WERI-Rb-1 (cell line): Measurements from ENCODE around the gene WDR5.

Experiments
- DNase-seq: peaks from one replicate; pipeline ENCODE4 v3.0.0-alpha.2; 2020
- H3K27ac ChIP-seq: fragments of 250-450 bp; sonication (Bioruptor Pico); 2 replicates; pipeline ENCODE4 v1.5.1; 2020; ENCODE audit warnings: mild to moderate bottlenecking, moderate library complexity
- H3K27me3 ChIP-seq: fragments of 250-450 bp; sonication (Bioruptor Pico); 2 replicates; pipeline ENCODE4 v1.5.1; 2021; ENCODE audit warnings: mild to moderate bottlenecking, low read depth, moderate library complexity; ENCODE audit not compliant: insufficient read depth, severe bottlenecking
- H3K36me3 ChIP-seq: fragments of 250-450 bp; sonication (Bioruptor Pico); 2 replicates; pipeline ENCODE4 v1.5.1; 2020; ENCODE audit warnings: mild to moderate bottlenecking, moderate library complexity
- H3K4me3 ChIP-seq: 2 replicates; pipeline ENCODE4 v1.5.1; 2011; ENCODE audit warnings: low read depth, mild to moderate bottlenecking, control low read depth, low read length
- H3K9me3 ChIP-seq: fragments of 250-450 bp; sonication (Bioruptor Pico); 2 replicates; pipeline ENCODE4 v1.5.1; 2021; ENCODE audit warnings: mild to moderate bottlenecking, moderate library complexity; ENCODE audit not compliant: severe bottlenecking
- CTCF ChIP-seq: IDR thresholded peaks from 2 replicates; pipeline ENCODE4 v1.5.1; 2011; ENCODE audit warnings: low read depth, mild to moderate bottlenecking, control low read depth, inconsistent platforms, low read length

WDR5 gene

GRCh38 chr9:134158753-134159392 lies 23.0 kb downstream of the WDR5 start:
- Histone ChIP-seq H3K4me3 (no peak overlapping the region), H3K27me3 (no peaks in the 10 kb centered on the region), H3K27ac (no peak overlapping the region), H3K36me3 (peaks cover 56% of the 10 kb centered on the region), H3K9me3 (peaks cover 2% of the 10 kb centered on the region)
- TF ChIP-seq CTCF: no peak
- DNase-seq: no peak

GRCh38 chr9:134159566-134160245 lies 23.8 kb downstream of the WDR5 start:
- peaks cover 47% of the 10 kb centered on the region for H3K36me3 ChIP-seq
- H3K27ac ChIP-seq: no peak overlapping the region
- H3K27me3 ChIP-seq: no peaks in the 10 kb centered on the region
- peaks cover 5% of the 10 kb centered on the region for H3K9me3 ChIP-seq
- H3K4me3 ChIP-seq: no peak overlapping the region
- no peak for DNase-seq
- TF ChIP-seq CTCF: no peak

GRCh38 chr9:134161647-134162046 lies 25.8 kb downstream of the WDR5 start:
- Histone ChIP-seq H3K9me3 (peaks cover 5% of the 10 kb centered on the region), H3K27me3 (no peaks in the 10 kb centered on the region), H3K27ac (no peak overlapping the region), H3K36me3 (peaks cover 28% of the 10 kb centered on the region), H3K4me3 (no peak overlapping the region)
- no peak for TF ChIP-seq CTCF
- DNase-seq: no peak

- Histone ChIP-seq H3K9me3 (peaks cover 5% of the 10 kb centered on the region), H3K27me3 (no peaks in the 10 kb centered on the region), H3K27ac (no peak overlapping the region), H3K36me3 (peaks cover 21% of the 10 kb centered on the region), H3K4me3 (no peak overlapping the region)
- no peak for TF ChIP-seq CTCF
- DNase-seq: no peak
Observed at GRCh38 chr9:134162212-134162775, 26.4 kb downstream of the WDR5 start.

GRCh38 chr9:134162926-134163370 lies 27.1 kb downstream of the WDR5 start:
- Histone ChIP-seq H3K4me3 (no peak overlapping the region), H3K27ac (no peak overlapping the region), H3K9me3 (peaks cover 5% of the 10 kb centered on the region), H3K27me3 (no peaks in the 10 kb centered on the region), H3K36me3 (peaks cover 15% of the 10 kb centered on the region)
- DNase-seq: no peak
- no peak for TF ChIP-seq CTCF
